Forelimb muscle (tissue), 1 donor: ENCODE data around the gene ANKRD31. TPM values are rescaled to one million over a fixed set of nuclear protein-coding genes. Genes with fewer than 3 reads are reported as not detected.
A peak's percentile ranks its signal among the peaks of the same experiment; 100 is the strongest.
"Not testable (repeated sequence)": the region's sequence is repeated elsewhere in the genome, so short reads cannot be mapped to it uniquely, and the experiment has no call there.

Experiments
- DNase-seq: peaks from one replicate; pipeline ENCODE4 v3.0.0-alpha.2; 2013; ENCODE audit warnings: low read depth
- polyA plus RNA-seq: library from polyadenylated mRNA; unstranded; fragments of 120-200 nt; gene quantifications from one replicate; pipeline ENCODE4 v1.2.1, GENCODE V29; 2013; ENCODE audit not compliant: insufficient read length

ANKRD31 gene, protein sequence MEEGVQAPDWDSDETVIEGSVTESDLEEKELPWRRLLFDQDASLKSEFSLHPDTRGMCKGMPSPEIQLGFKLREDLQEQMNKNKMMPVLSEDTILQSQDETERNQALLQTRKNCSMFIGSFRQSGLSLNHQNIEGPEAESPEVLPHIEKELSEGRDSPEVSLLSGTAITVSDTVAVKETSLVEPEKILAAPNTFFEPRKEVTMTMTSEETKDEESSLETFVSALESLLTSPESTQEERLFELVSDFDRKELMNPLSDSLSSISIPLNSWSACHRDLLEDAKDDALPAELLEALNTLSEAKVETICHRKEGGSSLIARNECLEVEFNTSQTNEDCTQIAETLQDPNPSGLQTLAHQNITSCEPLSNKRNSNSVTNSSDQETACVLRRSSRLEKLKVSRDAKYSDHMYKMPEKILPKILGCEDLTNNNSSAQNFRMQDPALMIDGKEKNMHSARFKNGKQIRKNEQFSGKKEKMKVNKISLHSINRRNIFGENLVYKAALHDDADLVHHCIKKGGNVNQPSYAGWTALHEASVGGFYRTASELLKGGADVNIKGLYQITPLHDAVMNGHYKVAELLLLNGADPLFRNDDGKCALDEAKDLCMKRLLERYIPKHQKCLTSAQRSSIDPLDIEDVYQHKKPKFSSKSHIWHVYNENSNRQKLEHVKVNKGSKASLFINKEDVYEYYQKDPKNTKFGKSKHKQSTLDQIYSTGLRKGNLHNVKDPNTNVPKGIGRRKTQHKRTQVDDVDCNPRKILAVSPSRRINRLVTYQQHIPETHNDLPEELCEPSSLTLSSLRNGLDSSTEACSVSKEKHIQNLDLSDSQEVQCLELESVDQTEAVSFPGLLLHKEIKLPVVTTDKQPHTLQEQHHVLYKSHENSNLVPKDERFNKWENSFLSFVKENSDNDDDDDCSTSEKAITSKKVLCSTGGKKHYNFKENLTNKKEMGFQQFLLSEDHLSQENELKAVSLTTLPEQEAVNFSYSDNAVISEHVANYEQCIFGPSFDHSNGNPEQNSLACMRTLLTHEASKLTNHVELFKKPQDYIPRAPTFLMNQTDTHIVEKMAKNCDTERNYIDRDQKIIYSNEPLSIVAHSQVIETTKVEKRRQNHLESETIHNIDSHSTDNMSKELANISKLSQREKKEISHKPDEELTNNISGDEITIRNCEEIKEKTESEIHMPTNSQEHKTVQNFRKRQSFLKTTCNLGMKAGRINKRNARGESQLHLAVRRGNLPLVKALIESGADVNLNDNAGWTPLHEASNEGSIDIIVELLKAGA (N-terminal part only)
- 0.13 TPM for polyA plus RNA-seq

DNA sequence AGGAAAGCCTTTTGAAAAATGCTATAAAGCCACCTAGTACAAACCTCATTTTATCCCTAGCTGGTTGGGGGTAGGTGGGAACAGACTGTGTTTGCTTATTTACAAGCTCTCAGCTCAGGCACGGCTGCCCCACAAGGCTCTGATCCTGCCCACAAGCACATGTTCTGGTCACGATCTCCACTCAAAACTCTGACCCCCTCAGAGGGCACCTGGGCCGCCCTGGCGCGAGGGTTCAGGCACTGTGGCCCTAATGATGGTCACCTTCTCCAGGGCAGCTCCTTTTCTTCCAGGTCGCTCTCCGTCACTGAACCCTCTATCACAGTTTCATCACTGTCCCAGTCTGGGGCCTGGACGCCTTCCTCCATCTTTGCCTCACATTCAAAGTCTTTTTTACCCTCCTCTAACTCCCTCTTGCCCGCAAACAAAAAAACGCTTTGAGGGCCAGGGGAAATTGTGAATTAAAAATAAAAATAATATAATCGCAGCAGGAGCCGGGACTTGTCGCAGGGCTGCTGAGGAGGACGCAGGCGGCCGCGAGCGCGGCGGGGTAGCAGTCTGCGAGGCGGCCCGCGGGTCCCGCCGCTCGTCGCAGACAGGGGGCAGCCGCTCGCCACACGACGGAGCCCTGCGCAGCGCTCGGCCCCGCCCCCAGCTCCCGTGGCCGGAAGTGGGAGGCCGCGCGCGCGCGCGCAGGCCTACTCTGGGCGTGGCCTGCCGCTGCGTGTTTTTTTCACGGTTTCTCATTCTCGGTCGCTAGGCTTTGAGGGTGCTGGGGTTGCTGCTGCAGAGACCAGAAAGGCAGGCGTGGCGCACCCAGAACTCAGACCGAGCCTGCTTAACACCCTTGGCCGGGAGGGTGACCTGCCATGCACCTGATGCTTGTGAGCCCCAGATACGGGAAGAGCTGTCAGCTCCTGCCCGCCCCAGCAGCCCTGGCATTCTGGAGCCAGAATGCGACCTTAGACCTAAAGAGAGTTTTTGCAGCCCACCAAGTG is at the start of gene ANKRD31:
TSS of gene ANKRD31 (minus strand) at position 557 of the 995 bp plus-strand sequence. CDS start at position 365, 192 bp downstream.
- peak; percentile 62 for DNase-seq

DNA sequence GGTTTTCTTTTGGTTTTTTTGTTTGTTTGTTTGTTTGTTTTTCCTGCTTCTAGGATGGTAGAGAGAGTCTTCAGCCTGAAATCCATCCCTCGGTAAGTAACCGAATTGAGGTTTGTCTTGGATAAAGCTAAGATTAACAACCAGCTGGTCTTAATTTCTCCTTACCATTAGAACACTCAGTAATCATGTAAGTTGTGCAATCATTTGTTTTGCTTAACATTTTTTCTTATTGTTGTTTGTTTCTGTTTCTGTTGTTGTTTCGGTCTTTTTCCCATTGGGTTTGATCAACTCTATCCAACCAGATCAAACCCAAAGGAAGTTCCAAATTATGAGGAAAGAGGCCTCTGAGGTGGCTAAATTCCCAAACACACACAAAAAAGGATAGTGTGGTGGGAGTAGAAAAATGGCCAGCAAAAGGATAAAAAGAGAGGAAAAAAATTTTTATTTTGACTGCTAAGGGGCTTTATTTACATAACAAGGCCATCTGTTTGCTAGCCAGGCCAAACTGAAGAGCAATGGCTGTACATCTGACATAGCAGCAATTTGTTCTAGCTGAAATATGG is 49.6 kb upstream of the ANKRD31 start:
- no peak for DNase-seq

DNA sequence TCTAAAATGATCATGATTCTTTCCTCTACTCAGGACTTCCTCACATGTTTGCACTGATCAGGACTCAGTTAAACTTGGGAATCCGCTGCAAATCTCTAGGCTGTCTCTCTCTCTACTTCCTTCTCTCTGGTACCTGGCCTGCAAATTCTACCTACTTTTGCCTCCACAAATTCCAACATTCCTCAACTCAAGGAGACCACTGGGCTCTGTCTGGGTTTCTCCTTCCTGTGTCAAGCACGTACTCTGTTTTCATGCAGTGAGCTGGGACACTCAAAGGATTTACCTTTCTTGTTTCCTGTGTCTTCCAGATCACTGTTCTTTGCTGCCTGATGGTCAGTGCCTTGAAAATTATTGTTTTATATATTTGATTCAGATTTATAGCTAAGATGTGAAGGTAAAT is 45.9 kb upstream of the ANKRD31 start:
- no peak for DNase-seq

DNA sequence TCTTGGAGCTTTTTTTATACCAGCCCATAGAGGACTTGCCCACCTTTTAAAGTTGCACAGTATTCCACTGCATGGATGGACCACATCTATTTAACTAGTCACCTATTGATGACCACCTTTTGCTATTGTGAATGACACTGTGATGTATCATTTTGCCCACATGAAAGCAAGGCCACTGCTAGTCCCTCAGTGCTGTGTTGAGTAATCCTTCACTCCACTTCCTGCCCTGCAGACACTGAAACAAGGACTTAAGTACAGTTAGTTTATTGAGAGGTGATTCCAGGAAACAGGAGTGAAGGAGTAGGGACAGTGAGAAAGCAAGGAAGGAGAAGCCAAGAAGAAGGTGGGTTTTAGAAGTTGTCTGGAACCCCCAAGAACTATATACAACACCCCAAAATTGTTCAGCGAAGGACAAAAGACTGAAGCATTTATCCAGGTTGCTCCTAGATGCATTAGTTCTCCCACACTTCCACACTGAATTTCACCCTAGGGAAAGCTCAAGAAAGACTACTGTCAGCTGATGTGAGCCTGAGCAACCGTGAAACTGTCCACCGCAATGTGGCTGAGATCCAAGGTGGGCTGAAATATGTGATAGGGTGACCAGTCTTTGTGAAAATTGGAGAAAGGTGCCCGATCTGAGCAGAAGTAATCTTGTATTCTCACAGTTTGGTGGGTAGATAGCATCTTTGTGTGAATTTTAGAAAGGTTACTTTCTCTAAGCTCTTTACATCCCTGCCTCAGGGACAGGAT is 45.2 kb upstream of the ANKRD31 start:
- no peak for DNase-seq

DNA sequence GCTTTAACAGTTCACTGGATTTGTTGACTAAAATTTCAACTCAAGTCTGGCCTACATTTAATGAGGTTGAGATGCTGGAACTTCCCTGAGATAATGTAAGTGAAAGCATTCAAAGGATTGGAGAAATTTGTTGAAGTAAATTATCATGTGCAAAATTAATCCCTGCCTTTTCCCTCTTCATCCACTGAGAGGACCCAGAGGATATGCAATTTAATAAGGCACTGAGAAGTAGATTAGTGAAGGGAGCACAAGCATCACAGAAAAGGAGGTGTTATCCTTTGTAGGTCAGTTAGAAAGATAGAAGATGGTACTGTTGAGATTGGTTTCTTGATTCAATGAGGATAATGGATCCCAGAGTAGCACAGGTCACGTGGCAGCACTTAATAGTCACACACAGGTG is 42.6 kb upstream of the ANKRD31 start:
- DNase-seq: no peak

DNA sequence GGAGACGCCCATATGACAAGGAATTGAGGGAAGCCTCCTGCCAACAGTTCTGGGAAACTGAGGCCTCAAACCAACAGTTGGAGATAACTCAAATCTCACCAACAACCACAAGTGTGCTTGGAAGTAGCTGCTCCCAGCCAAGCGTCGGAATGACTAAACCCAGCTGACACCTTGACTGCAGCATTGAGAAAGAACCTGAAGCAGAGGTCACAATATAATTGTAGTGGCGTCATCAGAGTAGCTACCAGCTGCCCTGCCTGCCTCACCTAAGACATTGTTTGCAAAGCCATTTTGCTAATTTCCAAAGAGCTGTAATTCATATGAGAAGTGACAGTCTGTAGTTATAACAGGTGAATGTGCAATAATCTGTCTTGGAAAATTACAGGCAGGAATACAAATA is 40.8 kb upstream of the ANKRD31 start:
- no peak for DNase-seq

DNA sequence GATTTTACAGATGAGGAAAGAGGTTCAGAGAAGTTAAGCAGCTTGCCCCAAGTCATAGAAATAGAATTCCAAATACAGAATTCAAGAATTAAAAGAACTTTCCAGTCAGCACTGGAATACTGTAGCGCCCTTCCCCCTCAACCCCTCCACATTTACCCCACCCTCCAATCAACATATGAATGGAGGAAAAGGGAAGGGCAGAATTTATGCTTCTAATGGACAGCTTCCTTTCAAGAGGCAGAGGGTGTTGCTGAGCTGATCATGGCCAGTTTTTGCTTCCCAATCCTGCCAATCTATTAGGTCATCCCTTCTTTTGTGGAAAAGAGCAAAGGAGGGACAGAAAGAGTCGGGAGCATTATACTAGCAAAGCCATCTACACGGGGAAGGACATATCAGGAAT is 39.1 kb upstream of the ANKRD31 start:
- no peak for DNase-seq

DNA sequence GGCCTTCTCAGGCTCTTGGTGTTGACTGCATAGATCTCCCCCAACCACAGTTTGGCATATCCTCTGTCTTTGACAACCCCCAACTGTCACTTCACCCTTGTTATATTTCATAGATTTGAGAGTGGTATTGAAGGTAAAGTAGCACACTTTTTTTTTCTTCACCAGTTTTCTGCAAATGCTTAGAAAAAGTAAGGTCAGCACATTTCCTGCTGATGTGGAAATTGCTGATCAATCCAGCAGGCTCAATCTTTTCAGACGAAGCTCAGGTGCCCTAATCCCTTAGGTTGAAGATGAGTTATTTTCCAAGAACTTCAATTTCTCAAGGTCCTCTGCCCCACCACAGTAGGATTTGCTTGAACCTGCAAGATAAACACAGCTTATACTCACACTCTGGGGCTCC is 38.5 kb upstream of the ANKRD31 start:
- no peak for DNase-seq

DNA sequence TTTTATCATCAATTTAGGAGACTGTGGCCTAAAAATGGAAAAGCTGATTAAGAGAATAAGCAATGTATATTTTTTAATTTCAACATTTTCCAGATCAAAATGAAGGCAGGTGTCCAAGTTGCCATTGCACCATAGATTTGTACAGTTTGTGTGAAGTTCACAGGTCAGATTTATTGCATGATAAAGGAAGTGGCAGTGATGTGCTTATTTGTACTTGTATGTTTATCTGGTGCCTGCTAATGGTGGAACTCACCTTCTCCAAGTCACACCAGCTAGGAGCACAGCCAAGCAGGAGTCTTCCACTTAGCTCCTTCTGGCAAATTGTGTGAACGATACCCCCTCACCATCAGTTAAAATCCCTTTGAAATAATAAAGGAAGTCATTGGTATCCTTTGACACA is 37.8 kb upstream of the ANKRD31 start:
- no peak for DNase-seq

DNA sequence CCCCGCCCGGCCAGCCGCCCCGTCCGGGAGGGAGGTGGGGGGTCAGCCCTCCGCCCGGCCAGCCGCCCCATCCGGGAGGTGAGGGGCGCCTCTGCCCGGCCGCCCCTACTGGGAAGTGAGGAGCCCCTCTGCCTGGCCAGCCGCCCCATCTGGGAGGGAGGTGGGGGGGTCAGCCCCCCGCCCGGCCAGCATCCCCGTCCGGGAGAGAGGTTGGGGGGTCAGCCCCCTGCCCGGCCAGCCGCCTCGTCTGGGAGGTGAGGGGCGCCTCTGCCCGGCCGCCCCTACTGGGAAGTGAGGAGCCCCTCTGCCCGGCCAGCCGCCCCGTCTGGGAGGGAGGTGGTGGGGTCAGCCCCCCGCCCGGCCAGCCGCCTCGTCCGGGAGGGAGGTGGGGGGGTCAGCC is 33.9 kb upstream of the ANKRD31 start:
- not testable (repeated sequence) for DNase-seq

DNA sequence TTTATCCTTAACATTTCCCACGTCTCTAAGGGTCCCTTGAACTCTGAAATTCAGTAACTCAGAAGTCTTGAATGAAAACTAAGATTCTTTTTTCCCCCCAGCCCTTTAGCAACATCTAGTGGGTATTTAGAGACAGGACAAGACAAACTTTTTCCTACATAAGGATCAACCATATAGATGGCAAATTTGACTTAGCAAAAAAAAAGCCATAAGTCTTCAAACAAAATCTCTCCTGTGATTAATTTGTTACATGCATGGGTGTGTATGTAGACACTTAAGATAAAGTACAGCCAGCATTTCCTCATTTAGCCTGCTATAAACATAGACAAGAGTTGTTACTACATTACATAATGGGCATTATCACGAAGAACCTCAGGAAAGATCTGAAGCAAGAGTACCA is 29.1 kb upstream of the ANKRD31 start:
- DNase-seq: no peak

DNA sequence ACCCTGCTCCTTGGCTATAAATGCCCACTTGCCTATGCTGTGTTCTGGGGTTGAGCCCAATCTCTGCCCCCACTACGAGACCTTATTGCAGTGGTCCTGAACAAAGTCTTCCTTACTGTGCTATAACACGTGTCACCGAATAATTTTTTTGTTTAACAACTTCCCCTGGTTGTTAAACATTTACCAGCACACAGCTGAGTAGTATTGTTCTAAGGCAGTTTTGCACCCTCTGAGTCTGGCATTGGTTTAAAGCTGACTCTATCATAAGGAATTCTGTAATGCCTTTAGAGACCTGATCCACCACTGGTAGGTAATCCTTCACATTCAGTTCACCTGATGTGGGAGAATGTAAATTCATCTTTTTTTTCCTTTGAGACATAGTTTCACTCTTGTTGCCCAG is 25.6 kb upstream of the ANKRD31 start:
- no peak for DNase-seq

DNA sequence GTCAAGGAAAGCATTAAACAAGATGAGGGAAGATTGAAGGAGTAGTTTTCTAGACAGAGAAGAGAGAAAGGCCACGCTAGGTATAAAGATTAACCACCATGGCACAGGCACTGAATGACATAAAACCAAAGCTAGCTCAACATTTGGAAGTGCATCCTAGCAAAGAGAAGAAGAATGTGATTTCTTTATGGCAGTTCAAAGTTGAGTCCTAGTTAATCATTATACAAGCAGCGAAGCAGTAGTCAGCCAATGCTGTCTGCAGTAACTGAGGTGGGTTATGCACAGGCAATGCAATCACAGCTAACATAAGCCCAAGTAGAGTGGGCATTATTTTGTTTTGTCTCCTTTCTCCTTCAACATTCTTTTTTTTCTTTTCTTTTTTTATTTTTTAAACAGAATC is 24.0 kb upstream of the ANKRD31 start:
- no peak for DNase-seq

DNA sequence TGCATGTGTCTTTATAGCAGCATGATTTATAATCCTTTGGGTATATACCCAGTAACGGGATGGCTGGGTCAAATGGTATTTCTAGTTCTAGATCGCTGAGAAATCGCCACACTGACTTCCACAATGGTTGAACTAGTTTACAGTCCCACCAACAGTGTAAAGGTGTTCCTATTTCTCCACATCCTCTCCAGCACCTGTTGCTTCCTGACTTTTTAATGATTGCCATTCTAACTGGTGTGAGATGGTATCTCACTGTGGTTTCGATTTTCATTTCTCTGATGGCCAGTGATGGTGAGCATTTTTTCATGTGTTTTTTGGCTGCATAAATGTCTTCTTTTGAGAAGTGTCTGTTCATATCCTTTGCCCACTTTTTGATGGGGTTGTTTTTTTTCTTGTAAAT is 13.8 kb upstream of the ANKRD31 start:
- not testable (repeated sequence) for DNase-seq

DNA sequence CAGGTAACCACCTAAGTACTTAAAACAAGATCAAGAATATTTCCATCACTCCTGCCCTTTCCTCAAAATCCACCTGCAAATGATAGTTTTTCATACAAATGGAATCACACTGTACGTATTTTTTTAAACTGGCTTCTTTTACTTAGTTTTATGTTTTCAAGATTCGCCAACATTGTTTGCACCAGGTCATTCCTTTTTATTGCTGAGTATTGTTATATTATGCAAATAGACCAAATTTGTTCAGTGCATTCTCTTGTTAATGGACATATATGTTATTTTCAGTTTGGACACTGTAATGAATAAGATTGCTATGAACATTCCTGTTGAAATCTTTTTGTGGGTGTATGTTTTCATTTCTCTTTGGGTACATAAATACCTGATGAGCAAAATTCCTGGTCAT is 8.3 kb upstream of the ANKRD31 start:
- no peak for DNase-seq

DNA sequence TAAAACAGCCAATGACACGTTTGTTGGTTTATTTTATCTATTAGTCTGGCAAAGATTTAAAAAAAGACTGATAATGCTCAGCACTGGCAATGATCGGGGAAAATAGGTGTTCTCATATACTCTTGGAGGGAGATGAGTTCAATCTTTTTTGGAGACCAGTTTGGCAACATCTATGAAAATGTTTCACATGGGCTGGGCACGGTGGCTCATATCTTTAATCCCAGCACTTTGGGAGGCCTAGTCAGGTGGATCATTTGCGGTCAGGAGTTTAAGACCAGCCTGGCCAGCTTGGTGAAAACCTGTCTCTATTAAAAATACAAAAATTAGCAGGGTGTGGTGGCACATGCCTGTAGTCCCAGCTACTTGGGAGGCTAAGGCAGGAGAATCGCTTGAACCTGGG is 6.8 kb upstream of the ANKRD31 start:
- DNase-seq: no peak

DNA sequence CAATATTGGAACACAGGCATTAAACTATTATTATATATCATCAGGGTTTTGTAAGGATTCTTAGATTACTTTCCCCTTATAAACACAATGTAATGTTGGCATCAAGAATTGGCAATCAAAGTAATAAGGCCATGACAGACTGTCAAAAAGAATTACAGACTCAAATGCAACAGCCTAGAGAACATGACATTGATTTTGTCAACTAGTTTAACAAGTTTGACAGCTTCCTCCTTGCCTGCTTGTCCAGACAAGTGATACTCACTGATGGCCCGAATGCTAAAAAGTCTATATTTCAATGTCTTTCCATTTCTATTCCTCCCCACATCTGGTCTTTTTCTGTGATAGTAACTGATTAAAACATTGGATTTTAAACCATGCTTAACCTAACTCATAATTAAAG is 6.4 kb upstream of the ANKRD31 start:
- DNase-seq: no peak

DNA sequence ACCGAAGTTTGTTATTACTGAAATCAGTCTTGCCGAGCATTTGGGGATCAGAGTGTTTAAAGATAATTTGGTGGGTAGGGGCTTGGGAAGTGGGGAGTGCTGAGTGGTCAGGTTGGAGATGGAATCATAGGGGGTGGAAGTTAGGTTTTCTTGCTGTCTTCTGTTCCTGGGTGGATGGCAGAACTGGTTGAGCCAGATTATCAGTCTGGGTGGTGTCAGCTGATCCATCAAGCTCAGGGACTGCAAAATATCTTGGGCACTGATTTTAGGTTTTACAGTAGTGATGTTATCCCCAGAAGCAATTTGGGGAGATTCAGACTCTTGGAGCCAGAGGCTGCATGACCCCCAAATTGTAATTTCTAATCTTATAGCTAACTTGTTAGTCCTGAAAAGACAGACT is 5.4 kb upstream of the ANKRD31 start:
- no peak for DNase-seq

DNA sequence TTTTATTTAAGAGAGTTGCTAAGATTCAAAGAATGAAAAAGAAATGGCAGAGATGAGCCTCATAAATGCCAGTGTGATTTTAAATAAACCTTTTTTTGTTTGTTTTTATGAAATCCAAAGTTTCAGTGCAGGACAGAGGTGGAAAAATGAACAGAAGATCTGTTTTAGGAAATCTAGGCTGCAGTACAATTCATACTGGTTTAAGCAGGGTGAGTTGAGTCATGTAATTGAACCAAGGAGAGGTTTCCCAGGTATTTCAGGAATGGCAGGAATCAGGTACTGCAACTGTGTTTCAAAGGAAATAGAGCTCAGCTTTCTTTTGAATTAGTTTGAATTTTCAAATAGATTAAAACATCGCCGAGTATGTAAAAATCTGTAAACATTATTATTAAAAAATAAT is 3.0 kb upstream of the ANKRD31 start:
- DNase-seq: no peak

DNA sequence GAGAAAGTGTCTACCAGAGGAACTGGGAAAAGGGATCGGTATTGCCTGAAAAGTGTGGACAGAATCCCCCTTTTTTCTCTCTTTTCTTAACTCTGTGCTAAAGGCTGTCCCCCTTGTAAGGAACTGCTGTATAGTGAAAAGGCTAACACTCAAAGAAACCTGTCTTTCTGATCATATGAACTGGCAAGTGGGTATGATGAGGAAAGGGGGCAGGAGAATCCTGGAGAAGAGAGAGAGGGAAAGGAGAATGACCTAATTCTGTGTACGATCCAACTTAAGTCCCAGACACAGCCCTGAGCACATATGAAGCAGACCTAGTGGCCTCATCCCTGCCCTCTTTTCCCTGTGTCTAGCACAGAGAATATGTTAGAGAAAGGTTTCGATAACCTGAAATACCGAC is 967 bp downstream of the ANKRD31 start:
- no peak for DNase-seq
